CD4-positive, alpha-beta T cell treated with Interleukin-4 for 1 hour (primary cell): Measurements from ENCODE around the gene XRCC5.
"Not testable (repeated sequence)": the region's sequence is repeated elsewhere in the genome, so short reads cannot be mapped to it uniquely, and the experiment has no call there.

Source experiments
- DNase-seq, 2 donors: peaks; one replicate each; pipeline ENCODE4 v3.0.0-alpha.2; 2020 to 2022

Gene XRCC5

GRCh38 chr2:216119986-216120385 is 10.8 kb downstream of the XRCC5 start:
- DNase-seq: peak in 1 of 2 donors; percentile 28

GRCh38 chr2:216121255-216121654 is 12.1 kb downstream of the XRCC5 start:
- no peak for DNase-seq

- no peak for DNase-seq
Measured at GRCh38 chr2:216126943-216127342, 17.8 kb downstream of the XRCC5 start.

GRCh38 chr2:216130346-216130971 is 21.3 kb downstream of the XRCC5 start:
- no peak for DNase-seq

- peak in 1 of 2 donors; percentile 29 for DNase-seq
Measured at GRCh38 chr2:216131175-216131926, 22.2 kb downstream of the XRCC5 start.

GRCh38 chr2:216132585-216132984 is 23.4 kb downstream of the XRCC5 start:
- no peak for DNase-seq

- no peak for DNase-seq
Measured at GRCh38 chr2:216133397-216133796, 24.2 kb downstream of the XRCC5 start.

- no peak for DNase-seq
Measured at GRCh38 chr2:216134958-216135541, 25.9 kb downstream of the XRCC5 start.

- peak; percentile 38 to 57 for DNase-seq
Measured at GRCh38 chr2:216139884-216140283, 30.7 kb downstream of the XRCC5 start.

GRCh38 chr2:216141516-216141915 is 32.4 kb downstream of the XRCC5 start:
- not testable (repeated sequence) for DNase-seq

- DNase-seq: no peak
Measured at GRCh38 chr2:216142540-216142939, 33.4 kb downstream of the XRCC5 start.

- no peak for DNase-seq
Measured at GRCh38 chr2:216144372-216144771, 35.2 kb downstream of the XRCC5 start.

GRCh38 chr2:216144857-216145256 is 35.7 kb downstream of the XRCC5 start:
- no peak for DNase-seq

GRCh38 chr2:216146573-216146972 is 37.4 kb downstream of the XRCC5 start:
- DNase-seq: no peak

GRCh38 chr2:216147172-216148131 is 38.3 kb downstream of the XRCC5 start:
- no peak for DNase-seq

GRCh38 chr2:216148983-216149382 is 39.8 kb downstream of the XRCC5 start:
- no peak for DNase-seq

GRCh38 chr2:216149741-216150140 is 40.6 kb downstream of the XRCC5 start:
- no peak for DNase-seq

GRCh38 chr2:216151313-216152025 is 42.3 kb downstream of the XRCC5 start:
- no peak for DNase-seq

- DNase-seq: no peak
Measured at GRCh38 chr2:216155954-216156353, 46.8 kb downstream of the XRCC5 start.

- no peak for DNase-seq
Measured at GRCh38 chr2:216156822-216157221, 47.7 kb downstream of the XRCC5 start.

- DNase-seq: no peak
Measured at GRCh38 chr2:216159144-216159543, 50.0 kb downstream of the XRCC5 start.

GRCh38 chr2:216159646-216160045 is 50.5 kb downstream of the XRCC5 start:
- no peak for DNase-seq
